ENCODE measurements around the gene SIAH1. TPM values are rescaled to one million over a fixed set of nuclear protein-coding genes. Genes with fewer than 3 reads are reported as not detected.
"Not testable (repeated sequence)": the region's sequence is repeated elsewhere in the genome, so short reads cannot be mapped to it uniquely, and the experiment has no call there.

SIAH1 gene
- total RNA-seq, 1 donor from 2014 or later: 24.4 TPM

DNA sequence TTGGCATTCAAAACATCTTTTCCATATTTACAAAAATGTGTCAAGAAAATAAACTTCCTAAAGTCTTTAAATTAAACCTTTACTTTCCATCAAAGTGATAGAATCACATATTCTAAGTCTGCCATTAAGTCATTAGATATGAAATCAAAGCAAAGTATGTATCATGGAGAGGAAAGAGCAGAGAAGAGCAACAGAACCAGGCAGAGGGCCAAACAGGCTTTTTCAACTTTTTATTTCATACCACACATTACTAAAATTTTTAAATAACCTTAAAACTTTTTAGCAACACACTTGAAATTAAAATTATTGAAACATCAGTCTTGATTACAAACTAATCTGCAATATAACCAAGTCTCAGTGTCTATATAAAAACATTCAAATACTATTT lies 13.8 kb downstream of the SIAH1 start:
- H2AFZ ChIP-seq (ENCODE audit: low read depth, low read length): no peak overlapping the region
- H3K36me3 ChIP-seq (ENCODE audit: insufficient read depth, low read length): no peaks in the 10 kb centered on the region
- H3K4me1 ChIP-seq (ENCODE audit: insufficient read depth, low read length): peaks cover 19% of the 10 kb centered on the region
- Mint-ChIP-seq H3K4me1 (ENCODE audit: low read depth, unreplicated experiment) (peaks cover 23% of the 10 kb centered on the region), H3K4me3 (ENCODE audit: unreplicated experiment) (no peak overlapping the region), H3K27me3 (ENCODE audit: low read depth, unreplicated experiment) (no peaks in the 10 kb centered on the region), H3K27ac (ENCODE audit: unreplicated experiment) (no peak overlapping the region), H3K36me3 (ENCODE audit: low read depth, unreplicated experiment) (no peaks in the 10 kb centered on the region), H3K9me3 (ENCODE audit: unreplicated experiment) (no peaks in the 10 kb centered on the region)
- no peaks in the 10 kb centered on the region for H3K27me3 ChIP-seq (ENCODE audit: insufficient read depth, low read length)
- H3K27ac ChIP-seq (ENCODE audit: low read depth, low read length): no peak overlapping the region
- peaks cover 100% of the 10 kb centered on the region for H3K79me2 ChIP-seq (ENCODE audit: insufficient read depth, low read length)
- DNase-seq (ENCODE audit: low read depth) (no peak), FAIRE-seq (no peak)
- no peak overlapping the region for H3K4me3 ChIP-seq (ENCODE audit: insufficient read depth, low read depth, low read length)
- H3K9me3 ChIP-seq (ENCODE audit: insufficient read depth, low read depth, low read length): no peaks in the 10 kb centered on the region
- no peak for TF ChIP-seq EZH2 (IDR thresholded peaks at IDR 0.05; ENCODE audit: insufficient read depth, low read length)
- TF ChIP-seq, protein P1, sequence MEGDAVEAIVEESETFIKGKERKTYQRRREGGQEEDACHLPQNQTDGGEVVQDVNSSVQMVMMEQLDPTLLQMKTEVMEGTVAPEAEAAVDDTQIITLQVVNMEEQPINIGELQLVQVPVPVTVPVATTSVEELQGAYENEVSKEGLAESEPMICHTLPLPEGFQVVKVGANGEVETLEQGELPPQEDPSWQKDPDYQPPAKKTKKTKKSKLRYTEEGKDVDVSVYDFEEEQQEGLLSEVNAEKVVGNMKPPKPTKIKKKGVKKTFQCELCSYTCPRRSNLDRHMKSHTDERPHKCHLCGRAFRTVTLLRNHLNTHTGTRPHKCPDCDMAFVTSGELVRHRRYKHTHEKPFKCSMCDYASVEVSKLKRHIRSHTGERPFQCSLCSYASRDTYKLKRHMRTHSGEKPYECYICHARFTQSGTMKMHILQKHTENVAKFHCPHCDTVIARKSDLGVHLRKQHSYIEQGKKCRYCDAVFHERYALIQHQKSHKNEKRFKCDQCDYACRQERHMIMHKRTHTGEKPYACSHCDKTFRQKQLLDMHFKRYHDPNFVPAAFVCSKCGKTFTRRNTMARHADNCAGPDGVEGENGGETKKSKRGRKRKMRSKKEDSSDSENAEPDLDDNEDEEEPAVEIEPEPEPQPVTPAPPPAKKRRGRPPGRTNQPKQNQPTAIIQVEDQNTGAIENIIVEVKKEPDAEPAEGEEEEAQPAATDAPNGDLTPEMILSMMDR (IDR thresholded peaks at IDR 0.05; ENCODE audit: insufficient read depth, low read depth, low read length): no peak
- no peak overlapping the region for H3K4me2 ChIP-seq (ENCODE audit: low read length)
- H4K20me1 ChIP-seq (ENCODE audit: insufficient read depth, low read length): peaks cover 96% of the 10 kb centered on the region
- H3K9ac ChIP-seq (ENCODE audit: low read length): no peak overlapping the region

- FAIRE-seq; DNase-seq (ENCODE audit: low read depth); H3K27ac Mint-ChIP-seq (ENCODE audit: unreplicated experiment); H3K9ac ChIP-seq (ENCODE audit: low read length); H3K9me3 ChIP-seq (ENCODE audit: insufficient read depth, low read depth, low read length); H3K36me3 ChIP-seq (ENCODE audit: insufficient read depth, low read length); H3K4me3 ChIP-seq (ENCODE audit: insufficient read depth, low read depth, low read length); H3K4me2 ChIP-seq (ENCODE audit: low read length); H3K36me3 Mint-ChIP-seq (ENCODE audit: low read depth, unreplicated experiment); H3K27ac ChIP-seq (ENCODE audit: low read depth, low read length); H3K9me3 Mint-ChIP-seq (ENCODE audit: unreplicated experiment); H3K27me3 ChIP-seq (ENCODE audit: insufficient read depth, low read length); H3K4me3 Mint-ChIP-seq (ENCODE audit: unreplicated experiment); H2AFZ ChIP-seq (ENCODE audit: low read depth, low read length); H3K27me3 Mint-ChIP-seq (ENCODE audit: low read depth, unreplicated experiment): not testable (repeated sequence)
- H3K79me2 ChIP-seq (ENCODE audit: insufficient read depth, low read length): peaks cover 99% of the 10 kb centered on the region
- peaks cover 98% of the 10 kb centered on the region for H4K20me1 ChIP-seq (ENCODE audit: insufficient read depth, low read length)
- peaks cover 21% of the 10 kb centered on the region for H3K4me1 ChIP-seq (ENCODE audit: insufficient read depth, low read length)
- H3K4me1 Mint-ChIP-seq (ENCODE audit: low read depth, unreplicated experiment): peaks cover 25% of the 10 kb centered on the region
Observed at GRCh38 chr16:48370668-48371392, 14.4 kb downstream of the SIAH1 start.

- no peak overlapping the region for H2AFZ ChIP-seq (ENCODE audit: low read depth, low read length)
- Mint-ChIP-seq H3K4me3 (ENCODE audit: unreplicated experiment) (no peak overlapping the region), H3K36me3 (ENCODE audit: low read depth, unreplicated experiment) (no peaks in the 10 kb centered on the region), H3K4me1 (ENCODE audit: low read depth, unreplicated experiment) (peaks cover 27% of the 10 kb centered on the region), H3K27ac (ENCODE audit: unreplicated experiment) (no peak overlapping the region), H3K9me3 (ENCODE audit: unreplicated experiment) (no peaks in the 10 kb centered on the region), H3K27me3 (ENCODE audit: low read depth, unreplicated experiment) (no peaks in the 10 kb centered on the region)
- H4K20me1 ChIP-seq (ENCODE audit: insufficient read depth, low read length): peaks cover 97% of the 10 kb centered on the region
- H3K9ac ChIP-seq (ENCODE audit: low read length): no peak overlapping the region
- no peaks in the 10 kb centered on the region for H3K27me3 ChIP-seq (ENCODE audit: insufficient read depth, low read length)
- TF ChIP-seq, protein P1 (IDR thresholded peaks at IDR 0.05; ENCODE audit: insufficient read depth, low read depth, low read length): no peak
- TF ChIP-seq EZH2 (IDR thresholded peaks at IDR 0.05; ENCODE audit: insufficient read depth, low read length): no peak
- FAIRE-seq: no peak
- H3K27ac ChIP-seq (ENCODE audit: low read depth, low read length): no peak overlapping the region
- no peak overlapping the region for H3K4me2 ChIP-seq (ENCODE audit: low read length)
- H3K4me3 ChIP-seq (ENCODE audit: insufficient read depth, low read depth, low read length): no peak overlapping the region
- no peaks in the 10 kb centered on the region for H3K36me3 ChIP-seq (ENCODE audit: insufficient read depth, low read length)
- peaks cover 25% of the 10 kb centered on the region for H3K4me1 ChIP-seq (ENCODE audit: insufficient read depth, low read length)
- no peak for DNase-seq (ENCODE audit: low read depth)
- peaks cover 99% of the 10 kb centered on the region for H3K79me2 ChIP-seq (ENCODE audit: insufficient read depth, low read length)
- no peaks in the 10 kb centered on the region for H3K9me3 ChIP-seq (ENCODE audit: insufficient read depth, low read depth, low read length)
Observed at GRCh38 chr16:48370229-48370628, 15.0 kb downstream of the SIAH1 start.
